GM12878 (cell line): ENCODE results near the gene METTL23. TPM values are rescaled to one million over a fixed set of nuclear protein-coding genes. Genes with fewer than 3 reads are reported as not detected.

ENCODE experiments used
- ATAC-seq: fragments of 200-7000 bp; cut with Tn5 transposase; 3 replicates; pipeline ENCODE4 v1.9.1; 2020; ENCODE audit warnings: mild to moderate bottlenecking, moderate library complexity
- Bru-seq: library from RNA; stranded (reverse); fragments of 400-500 nt; gene quantifications from one replicate; lab custom pipeline; 2021; lab: Mats Ljungman, UMichigan
- BruChase-seq, 2 experiments: library from RNA; stranded (reverse); fragments of 400-500 nt; gene quantifications; one replicate each; lab custom pipeline; 2021; lab: Mats Ljungman, UMichigan
- BruUV-seq: library from RNA; stranded (reverse); fragments of 400-500 nt; replicated peaks from 2 replicates; lab custom pipeline; 2021; lab: Mats Ljungman, UMichigan
- CTCF ChIA-PET: fragments of 300-600 bp; sonication (Branson Sonifier 250); formaldehyde crosslinking; extraction: SDS; loops from one replicate; lab custom pipeline; 2021; ENCODE audit warnings: inconsistent platforms; lab: Yijun Ruan, JAX
- POLR2A ChIA-PET: fragments of 350-600 bp; formaldehyde crosslinking; extraction: SDS; loops from one replicate; lab custom pipeline; 2021; ENCODE audit warnings: inconsistent platforms; lab: Charles Lee
- RAD21 ChIA-PET: fragments of 300-600 bp; sonication (Branson Sonifier 250); formaldehyde crosslinking; loops from one replicate; lab custom pipeline; 2023; ENCODE audit warnings: antibody characterized with exemption; ENCODE audit not compliant: unreplicated experiment; lab: Charles Lee
- SMC1A ChIA-PET: fragments of 300-600 bp; sonication (Branson Sonifier 250); formaldehyde crosslinking; loops from one replicate; lab custom pipeline; 2023; ENCODE audit not compliant: unreplicated experiment, uncharacterized antibody; lab: Charles Lee
- DNase-seq: peaks from one replicate; pipeline ENCODE4 v3.0.0-alpha.2; 2011; ENCODE audit warnings: low read depth, low spot score
- FAIRE-seq: peaks from 3 replicates; lab custom pipeline; 2011; peaks lifted over from hg19 to GRCh38; lab: Jason Lieb, UNC
- H2AFZ ChIP-seq: 2 replicates; pipeline ENCODE4 v1.6.0; 2011; ENCODE audit warnings: low read depth, low read length, control low read depth; ENCODE audit not compliant: control insufficient read depth
- H3K27ac ChIP-seq: 2 replicates; pipeline ENCODE4 v1.5.1; 2011; ENCODE audit warnings: control low read depth; ENCODE audit not compliant: control insufficient read depth, insufficient read depth
- H3K27me3 ChIP-seq, 2 experiments: replicated peaks in 1 of 2; 2 replicates each; pipeline versions ENCODE4 v1.6.0 to v1.6.1; 2011; ENCODE audit warnings: low read length in 1 of 2; ENCODE audit not compliant: control insufficient read depth in 2 of 2, insufficient read depth in 2 of 2
- H3K36me3 ChIP-seq, 2 experiments: 2 replicates each; pipeline ENCODE4 v1.5.1; 2011; ENCODE audit warnings: low read length in 1 of 2; ENCODE audit not compliant: control insufficient read depth in 2 of 2, insufficient read depth in 2 of 2
- H3K4me1 ChIP-seq: 2 replicates; pipeline ENCODE4 v1.6.1; 2011; ENCODE audit warnings: mild to moderate bottlenecking, low read length, moderate library complexity, mixed read lengths; ENCODE audit not compliant: control insufficient read depth, insufficient read depth
- H3K4me2 ChIP-seq: 2 replicates; pipeline ENCODE4 v1.6.0; 2011; ENCODE audit warnings: control low read depth; ENCODE audit not compliant: control insufficient read depth, insufficient read depth
- H3K4me3 ChIP-seq: fragments of 200-600 bp; sonication (generic); 2 replicates; pipeline ENCODE4 v1.5.1; 2016
- H3K79me2 ChIP-seq: 2 replicates; pipeline ENCODE4 v1.6.0; 2011; ENCODE audit warnings: low read length; ENCODE audit not compliant: control insufficient read depth, insufficient read depth
- H3K9ac ChIP-seq: 2 replicates; pipeline ENCODE4 v1.8.0; 2011; ENCODE audit warnings: low read length, control low read depth, mixed read lengths; ENCODE audit not compliant: control insufficient read depth, insufficient read depth
- H3K9me3 ChIP-seq: replicated peaks from 3 replicates; pipeline ENCODE4 v1.5.1; 2011; ENCODE audit warnings: mild to moderate bottlenecking, low read length; ENCODE audit not compliant: control insufficient read depth, insufficient read depth
- H4K20me1 ChIP-seq: 2 replicates; pipeline ENCODE4 v1.6.0; 2011; ENCODE audit not compliant: control insufficient read depth, insufficient read depth
- CHD2 ChIP-seq: IDR thresholded peaks from 2 replicates; pipeline ENCODE4 v1.6.1; 2011; ENCODE audit warnings: low read depth, low read length, improper control_type of control experiment, borderline replicate concordance
- HDGF ChIP-seq: fragments of 450-650 bp; IDR thresholded peaks from 2 replicates; pipeline ENCODE4 v1.6.1; 2016; ENCODE audit warnings: antibody characterized with exemption
- MYC ChIP-seq: IDR thresholded peaks from 2 replicates; pipeline ENCODE4 v1.6.1; 2011; ENCODE audit warnings: mild to moderate bottlenecking, low read length, moderate library complexity, inconsistent platforms; ENCODE audit not compliant: insufficient read depth, insufficient replicate concordance, insufficient read length, severe bottlenecking
- NR2F1 ChIP-seq: fragments of 450-650 bp; conservative IDR thresholded peaks from 2 replicates; pipeline ENCODE4 v1.6.1; 2017; ENCODE audit warnings: mild to moderate bottlenecking
- NRF1 ChIP-seq: conservative IDR thresholded peaks from 2 replicates; pipeline ENCODE4 v1.6.1; 2011; ENCODE audit warnings: mild to moderate bottlenecking, low read depth, low read length, improper control_type of control experiment
- PAX5 ChIP-seq: IDR thresholded peaks from 2 replicates; pipeline ENCODE4 v1.6.1; 2011; ENCODE audit warnings: low read depth, low read length, borderline replicate concordance
- RAD21 ChIP-seq: IDR thresholded peaks from 2 replicates; pipeline ENCODE4 v1.6.1; 2011; ENCODE audit warnings: mild to moderate bottlenecking, low read depth, low read length, moderate library complexity; ENCODE audit not compliant: insufficient read depth
- RAD51 ChIP-seq: fragments of 450-650 bp; IDR thresholded peaks from 2 replicates; pipeline ENCODE4 v1.6.1; 2016; ENCODE audit warnings: moderate library complexity, mild to moderate bottlenecking, inconsistent platforms
- RCOR1 ChIP-seq: conservative IDR thresholded peaks from 2 replicates; pipeline ENCODE4 v1.6.1; 2012; ENCODE audit warnings: low read depth, low read length, improper control_type of control experiment
- SMARCA5 ChIP-seq: fragments of 450-650 bp; IDR thresholded peaks from 2 replicates; pipeline ENCODE4 v1.6.1; 2017; ENCODE audit warnings: mild to moderate bottlenecking
- TCF3 ChIP-seq: IDR thresholded peaks from 2 replicates; pipeline ENCODE4 v1.6.1; 2012; ENCODE audit warnings: low read depth, mild to moderate bottlenecking, low read length, borderline replicate concordance; ENCODE audit not compliant: insufficient read depth
- WGBS: methylation state at CpG from one replicate; pipeline ENCODE4 v1.1.6; 2016; ENCODE audit warnings: low lambda C conversion rate; ENCODE audit not compliant: insufficient replicate concordance, insufficient coverage; ENCODE audit errors: missing lambda C conversion rate; 5-methylcytosine and 5-hydroxymethylcytosine counted together
- in situ Hi-C: fragments of 300-500 bp; cut with MboI; formaldehyde crosslinking; loops from 9 replicates; pipeline ENCODE4 v1.14.3; 2018; ENCODE audit warnings: mixed read lengths
- intact Hi-C: fragments of 100-400 bp; cut with micrococcal nuclease; formaldehyde crosslinking; loops from one replicate; pipeline ENCODE4 v1.14.2; 2022; ENCODE audit not compliant: unreplicated experiment
- long read RNA-seq, 2 experiments: library from polyadenylated mRNA; unstranded; transcript quantifications; one replicate each; pipeline ENCODE4 v2.0.0, GENCODE V29; 2019 to 2020
- polyA minus RNA-seq, 3 experiments: library from RNA; depleted of rRNA, polyadenylated mRNA; stranded (reverse); fragments of >200 nt; gene quantifications; 2 replicates each; pipeline ENCODE4 v1.2.3, GENCODE V29; 2011
- polyA plus RNA-seq, 11 experiments: library from polyadenylated mRNA; depleted of rRNA in 4 of 11; unstranded in 6 of 11; stranded (reverse) in 5 of 11; fragments of >200 nt; fragmentation: Nextera tagmentation in 4 of 11; fragmentation: Illumina TruSeq in 1 of 11; extraction: Ambion mirVana in 4 of 11; extraction: Trizol in 1 of 11; gene quantifications; 1 replicate in 1 of 11; 2 replicates in 10 of 11; pipeline versions ENCODE4 v1.2.1 to v1.2.3, GENCODE V29; 2011 to 2016; ENCODE audit warnings: inconsistent platforms in 2 of 11, missing spikeins in 2 of 11, low read depth in 1 of 11
- total RNA-seq, 4 experiments: library from RNA; depleted of rRNA in 3 of 4; stranded (reverse); fragments of >200 nt in 3 of 4; fragmentation: Illumina TruSeq in 1 of 4; extraction: Trizol in 1 of 4; gene quantifications; 2 replicates each; pipeline versions ENCODE4 v1.2.1 to v1.2.3, GENCODE V29; 2013 to 2021
- TF ChIP-seq, protein P1 (sequence below): fragments of 450-650 bp; IDR thresholded peaks from 2 replicates; pipeline ENCODE4 v1.6.1; 2017; ENCODE audit warnings: mild to moderate bottlenecking, moderate library complexity

Gene METTL23, protein sequence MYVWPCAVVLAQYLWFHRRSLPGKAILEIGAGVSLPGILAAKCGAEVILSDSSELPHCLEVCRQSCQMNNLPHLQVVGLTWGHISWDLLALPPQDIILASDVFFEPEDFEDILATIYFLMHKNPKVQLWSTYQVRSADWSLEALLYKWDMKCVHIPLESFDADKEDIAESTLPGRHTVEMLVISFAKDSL
- 24.5 and 25.5 TPM in 2 replicates for total RNA-seq (2013; cell fraction: nucleolus; rRNA removed)
- total RNA-seq (2014; rRNA removed) (32.0 and 33.4 TPM in 2 replicates), total RNA-seq (2014; rRNA removed; fragmentation: Illumina TruSeq; extraction: Trizol) (23.2 and 26.7 TPM in 2 replicates), total RNA-seq (2021) (25.6 and 28.0 TPM in 2 replicates), polyA plus RNA-seq (2011; rRNA removed) (52.0 and 64.0 TPM in 2 replicates), polyA plus RNA-seq (2014; fragmentation: Illumina TruSeq; extraction: Trizol) (29.9 and 44.8 TPM in 2 replicates), polyA plus RNA-seq (2014; fragmentation: Nextera tagmentation; extraction: Ambion mirVana) (10 to 100 TPM; 27.3 to 29.4 TPM), polyA plus RNA-seq (2014; rRNA removed) (35.0 and 42.7 TPM in 2 replicates), polyA plus RNA-seq (2016; fragmentation: Nextera tagmentation; extraction: Ambion mirVana) (10 to 100 TPM; 61.4 to 61.5 TPM), polyA minus RNA-seq (2011; rRNA and poly(A)+ RNA removed) (17.4 and 21.7 TPM in 2 replicates), Bru-seq, nascent RNA (percentile 79 among the genes with signal in this experiment), BruChase-seq, experiment 1, labeled RNA remaining after a 6-hour chase (percentile 56 among the genes with signal in this experiment), BruChase-seq, experiment 2, labeled RNA remaining after a 2-hour chase (percentile 63 among the genes with signal in this experiment)
- 43.8 TPM for polyA plus RNA-seq (2011; ENCODE audit: low read depth)
- 31.3 and 35.8 TPM in 2 replicates for polyA plus RNA-seq (2011; cell fraction: cytosol; rRNA removed)
- 27.8 and 36.4 TPM in 2 replicates for polyA plus RNA-seq (2011; cell fraction: nucleus; rRNA removed)
- polyA plus RNA-seq (2012): 36.6 and 41.5 TPM in 2 replicates
- polyA minus RNA-seq (2011; cell fraction: cytosol; rRNA and poly(A)+ RNA removed): 5.7 and 7.1 TPM in 2 replicates
- polyA minus RNA-seq (2011; cell fraction: nucleus; rRNA and poly(A)+ RNA removed): 10.8 and 11.2 TPM in 2 replicates
- long read RNA-seq, experiment 1, partial matches to known transcripts: 0 of 7 reads
- long read RNA-seq, experiment 1, other reads (novel, unspliced or antisense): 3 of 7 reads
- long read RNA-seq, experiment 2, transcript METTL23-201 (5 exons, 1,155 nt): minor isoform, 5 of 31 reads
- long read RNA-seq, experiment 2, transcript METTL23-206 (5 exons, 581 nt): major isoform, 6 of 31 reads
- long read RNA-seq, experiment 2, partial matches to known transcripts: 1 of 31 reads
- long read RNA-seq, experiment 2, other reads (novel, unspliced or antisense): 15 of 31 reads

DNA sequence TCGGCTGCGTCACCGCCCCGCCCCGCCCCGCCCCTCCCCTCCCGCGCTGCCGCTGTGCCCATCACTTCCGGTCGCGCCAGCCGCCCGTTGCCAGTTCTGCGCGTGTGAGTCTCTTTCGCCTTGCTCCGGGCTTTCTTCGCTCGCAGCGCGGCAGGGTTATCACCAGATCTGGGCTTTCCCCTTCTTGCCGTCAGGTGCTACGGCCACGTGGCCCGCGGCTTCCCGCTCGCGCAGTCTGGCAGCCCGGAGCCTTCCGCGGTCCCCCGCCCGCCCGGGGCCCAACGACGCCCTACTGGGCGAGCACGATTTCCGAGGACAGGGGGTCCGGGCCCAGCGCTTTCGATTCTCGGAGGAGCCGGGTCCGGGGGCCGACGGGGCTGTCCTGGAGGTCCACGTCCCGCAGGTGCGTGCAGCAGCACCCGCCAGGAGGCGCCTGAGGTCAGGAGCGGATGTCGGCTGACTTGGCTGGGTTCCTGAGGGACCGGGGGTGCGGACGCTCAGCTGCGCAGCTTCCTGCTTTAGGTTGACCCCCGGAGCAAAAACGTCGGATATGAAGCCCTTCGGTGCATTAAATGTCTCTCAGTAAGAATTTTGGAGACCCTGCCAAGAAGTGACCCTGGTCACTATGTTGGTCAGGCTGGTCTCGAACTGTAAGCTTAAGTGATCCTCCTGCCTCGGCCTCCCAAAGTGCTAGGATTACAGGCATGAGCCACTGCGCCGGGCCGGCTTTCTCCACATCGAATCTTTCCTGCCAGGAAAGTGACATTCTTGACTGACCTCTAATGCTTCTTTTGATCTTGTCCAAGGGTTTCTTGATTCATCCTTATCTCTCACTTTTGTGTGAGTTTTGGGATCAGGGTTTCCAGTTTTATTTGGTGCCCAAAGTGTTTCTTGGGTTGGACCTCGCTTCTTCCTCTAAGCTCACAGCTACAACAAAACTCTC is at the start of gene METTL23:
Gene METTL23, plus strand, starts transcription at position 64 of the 943 bp plus-strand sequence. CDS start 2,872 bp downstream, outside the sequence.
- ChIA-PET CTCF (interaction anchor here (0.6 to 7.2 kb wide), 15 partner anchors 8 to 544 kb away, joined by 3 to 65 read pairs (median 4); partner anchors contain the start of genes MFSD11 and SRSF2), RAD21 (interaction anchor here (0.7 to 1.8 kb wide), 6 partner anchors 9 to 115 kb away, joined by 3 to 12 read pairs (median 4); partner anchors contain the start of genes MFSD11 and SRSF2), SMC1A (interaction anchor here (0.9 to 1.8 kb wide), 4 partner anchors 9 to 127 kb away, joined by 3 to 10 read pairs (median 6); partner anchors contain the start of gene MFSD11), POLR2A (interaction anchor here (0.6 to 4.4 kb wide), 8 partner anchors 10 to 65 kb away, joined by 3 to 60 read pairs (median 4); partner anchors contain the start of genes MFSD11 and SRSF2)
- in situ Hi-C loops: no loop called here
- no peaks in the 10 kb centered on the region for H4K20me1 ChIP-seq
- no peaks in the 10 kb centered on the region for H3K27me3 ChIP-seq
- H3K4me1 ChIP-seq: no peaks in the 10 kb centered on the region; the same call in 1 of the 2 replicates
- H3K36me3 ChIP-seq: peaks cover 0 to 16% of the 10 kb centered on the region in 2 experiments; a peak in 2 of 4 replicates
- peak within 1 kb of the TSS; percentile 98 for H3K27ac ChIP-seq
- BruUV-seq: TSS peak; percentile 88
- intact Hi-C loops: loop anchor here (1.0 to 5.0 kb wide), 2 partner anchors 8 to 110 kb away; no protein-coding TSS in a partner anchor
- peak within 1 kb of the TSS; percentile 68 for H3K4me2 ChIP-seq
- peak within 1 kb of the TSS; percentile 78 for H2AFZ ChIP-seq
- FAIRE-seq (peak; percentile 56), ATAC-seq (peak; percentile 72), DNase-seq (no peak)
- H3K9me3 ChIP-seq: no peaks in the 10 kb centered on the region
- peak within 1 kb of the TSS; percentile 97 for H3K4me3 ChIP-seq
- peaks cover 73% of the 10 kb centered on the region for H3K79me2 ChIP-seq
- whole genome bisulfite sequencing: under 1% methylated on average over 47 of the region's 71 CpGs
- H3K9ac ChIP-seq: peak within 1 kb of the TSS; percentile 98
- TF ChIP-seq NRF1: peak; percentile 24; the same call in 1 of the 2 replicates
- TF ChIP-seq RCOR1: 0 out of 2 replicates have a peak, but pooled peaks have one; percentile 35
- no peak for TF ChIP-seq HDGF
- TF ChIP-seq CHD2: no peak
- TF ChIP-seq, protein P1, sequence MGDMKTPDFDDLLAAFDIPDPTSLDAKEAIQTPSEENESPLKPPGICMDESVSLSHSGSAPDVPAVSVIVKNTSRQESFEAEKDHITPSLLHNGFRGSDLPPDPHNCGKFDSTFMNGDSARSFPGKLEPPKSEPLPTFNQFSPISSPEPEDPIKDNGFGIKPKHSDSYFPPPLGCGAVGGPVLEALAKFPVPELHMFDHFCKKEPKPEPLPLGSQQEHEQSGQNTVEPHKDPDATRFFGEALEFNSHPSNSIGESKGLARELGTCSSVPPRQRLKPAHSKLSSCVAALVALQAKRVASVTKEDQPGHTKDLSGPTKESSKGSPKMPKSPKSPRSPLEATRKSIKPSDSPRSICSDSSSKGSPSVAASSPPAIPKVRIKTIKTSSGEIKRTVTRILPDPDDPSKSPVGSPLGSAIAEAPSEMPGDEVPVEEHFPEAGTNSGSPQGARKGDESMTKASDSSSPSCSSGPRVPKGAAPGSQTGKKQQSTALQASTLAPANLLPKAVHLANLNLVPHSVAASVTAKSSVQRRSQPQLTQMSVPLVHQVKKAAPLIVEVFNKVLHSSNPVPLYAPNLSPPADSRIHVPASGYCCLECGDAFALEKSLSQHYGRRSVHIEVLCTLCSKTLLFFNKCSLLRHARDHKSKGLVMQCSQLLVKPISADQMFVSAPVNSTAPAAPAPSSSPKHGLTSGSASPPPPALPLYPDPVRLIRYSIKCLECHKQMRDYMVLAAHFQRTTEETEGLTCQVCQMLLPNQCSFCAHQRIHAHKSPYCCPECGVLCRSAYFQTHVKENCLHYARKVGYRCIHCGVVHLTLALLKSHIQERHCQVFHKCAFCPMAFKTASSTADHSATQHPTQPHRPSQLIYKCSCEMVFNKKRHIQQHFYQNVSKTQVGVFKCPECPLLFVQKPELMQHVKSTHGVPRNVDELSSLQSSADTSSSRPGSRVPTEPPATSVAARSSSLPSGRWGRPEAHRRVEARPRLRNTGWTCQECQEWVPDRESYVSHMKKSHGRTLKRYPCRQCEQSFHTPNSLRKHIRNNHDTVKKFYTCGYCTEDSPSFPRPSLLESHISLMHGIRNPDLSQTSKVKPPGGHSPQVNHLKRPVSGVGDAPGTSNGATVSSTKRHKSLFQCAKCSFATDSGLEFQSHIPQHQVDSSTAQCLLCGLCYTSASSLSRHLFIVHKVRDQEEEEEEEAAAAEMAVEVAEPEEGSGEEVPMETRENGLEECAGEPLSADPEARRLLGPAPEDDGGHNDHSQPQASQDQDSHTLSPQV: no peak
- peak; percentile 54 for TF ChIP-seq RAD21
- peak; percentile 45 for TF ChIP-seq MYC
- peak; percentile 8; the same call in 1 of the 2 replicates for TF ChIP-seq PAX5
- peak; percentile 79 for TF ChIP-seq NR2F1
- TF ChIP-seq TCF3: peak; percentile 84
- peak; percentile 92 for TF ChIP-seq SMARCA5
- peak; percentile 91 for TF ChIP-seq RAD51
